GM13977 (cell line): ENCODE data around the gene VPS4B.

Source experiments
- DNase-seq: peaks from one replicate; pipeline ENCODE4 v3.0.0; 2012; ENCODE audit warnings: low spot score
- in situ Hi-C: fragments of 300-500 bp; cut with MboI; formaldehyde crosslinking; loops from one replicate; pipeline ENCODE4 v1.12.0; 2022; ENCODE audit warnings: low sequenced_read_pairs, low pct_unique_long_range_greater_than_20kb, mixed read lengths, inconsistent platforms; ENCODE audit not compliant: unreplicated experiment
- TF ChIP-seq, protein P1 (sequence below): IDR thresholded peaks from 2 replicates; pipeline ENCODE4 v1.5.1; 2012; ENCODE audit warnings: mild to moderate bottlenecking, control low read depth; ENCODE audit not compliant: insufficient read depth; ENCODE audit errors: extremely low read depth, missing control alignments

The VPS4B gene

DNA sequence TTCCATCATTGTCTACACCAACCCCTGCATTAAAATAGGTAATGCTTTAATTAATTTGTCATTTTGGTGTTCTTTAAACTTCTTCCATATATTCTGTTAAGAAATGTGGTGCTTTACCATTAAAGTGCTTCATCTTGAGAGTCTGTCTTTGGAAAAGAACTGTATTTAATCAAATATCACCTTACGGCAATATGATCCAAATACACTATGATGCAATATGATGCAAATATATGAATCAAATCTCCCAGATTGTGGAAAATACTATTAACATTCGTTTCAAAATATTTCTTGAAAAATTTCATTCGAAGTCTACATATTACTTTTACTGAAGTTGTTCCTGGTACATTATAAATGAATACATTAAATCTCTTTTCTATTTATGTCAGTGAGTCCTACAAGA, 23.0 kb downstream of the VPS4B start:
- DNase-seq = no peak
- TF ChIP-seq, protein P1, sequence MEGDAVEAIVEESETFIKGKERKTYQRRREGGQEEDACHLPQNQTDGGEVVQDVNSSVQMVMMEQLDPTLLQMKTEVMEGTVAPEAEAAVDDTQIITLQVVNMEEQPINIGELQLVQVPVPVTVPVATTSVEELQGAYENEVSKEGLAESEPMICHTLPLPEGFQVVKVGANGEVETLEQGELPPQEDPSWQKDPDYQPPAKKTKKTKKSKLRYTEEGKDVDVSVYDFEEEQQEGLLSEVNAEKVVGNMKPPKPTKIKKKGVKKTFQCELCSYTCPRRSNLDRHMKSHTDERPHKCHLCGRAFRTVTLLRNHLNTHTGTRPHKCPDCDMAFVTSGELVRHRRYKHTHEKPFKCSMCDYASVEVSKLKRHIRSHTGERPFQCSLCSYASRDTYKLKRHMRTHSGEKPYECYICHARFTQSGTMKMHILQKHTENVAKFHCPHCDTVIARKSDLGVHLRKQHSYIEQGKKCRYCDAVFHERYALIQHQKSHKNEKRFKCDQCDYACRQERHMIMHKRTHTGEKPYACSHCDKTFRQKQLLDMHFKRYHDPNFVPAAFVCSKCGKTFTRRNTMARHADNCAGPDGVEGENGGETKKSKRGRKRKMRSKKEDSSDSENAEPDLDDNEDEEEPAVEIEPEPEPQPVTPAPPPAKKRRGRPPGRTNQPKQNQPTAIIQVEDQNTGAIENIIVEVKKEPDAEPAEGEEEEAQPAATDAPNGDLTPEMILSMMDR = no peak
- in situ Hi-C loops = no loop called here

DNA sequence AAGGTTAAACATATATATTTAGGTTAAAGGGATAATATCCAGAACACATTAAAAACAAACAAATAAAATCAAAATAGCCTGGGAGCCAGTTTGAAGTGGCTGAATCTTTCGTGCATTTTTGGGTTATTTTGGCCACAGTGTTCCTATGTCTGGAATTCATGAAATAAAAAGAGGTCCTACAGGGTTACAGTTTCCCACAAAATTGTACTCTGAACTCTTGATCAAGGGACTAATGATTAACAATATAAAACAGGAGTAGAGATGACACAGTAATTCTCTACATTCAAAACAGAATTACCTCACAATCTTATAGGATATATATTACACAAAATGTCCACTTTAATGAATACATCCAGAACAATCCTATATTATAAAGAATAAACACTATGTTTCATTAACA, 24.9 kb downstream of the VPS4B start:
- TF ChIP-seq, protein P1 = no peak
- no peak for DNase-seq
- in situ Hi-C loops = no loop called here

DNA sequence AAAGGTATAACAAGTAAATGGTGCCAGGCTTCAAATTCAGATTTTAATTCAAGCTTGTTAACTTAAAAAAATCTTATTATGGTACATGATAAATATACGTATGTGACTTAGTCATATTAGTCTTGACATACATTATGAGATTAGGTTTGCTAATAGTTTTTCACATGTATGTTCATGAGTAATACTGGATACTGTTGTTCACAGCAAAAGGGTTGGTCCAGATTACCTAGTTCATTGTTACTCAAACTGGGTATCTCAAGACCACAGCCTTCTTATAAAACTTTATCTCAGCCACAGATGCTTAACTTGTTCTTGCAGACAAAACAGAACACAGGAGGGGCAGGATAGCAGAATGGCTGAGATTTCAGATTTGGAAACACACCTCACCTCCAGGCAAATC, 26.8 kb downstream of the VPS4B start:
- TF ChIP-seq, protein P1 = no peak
- in situ Hi-C loops = no loop called here
- no peak for DNase-seq

DNA sequence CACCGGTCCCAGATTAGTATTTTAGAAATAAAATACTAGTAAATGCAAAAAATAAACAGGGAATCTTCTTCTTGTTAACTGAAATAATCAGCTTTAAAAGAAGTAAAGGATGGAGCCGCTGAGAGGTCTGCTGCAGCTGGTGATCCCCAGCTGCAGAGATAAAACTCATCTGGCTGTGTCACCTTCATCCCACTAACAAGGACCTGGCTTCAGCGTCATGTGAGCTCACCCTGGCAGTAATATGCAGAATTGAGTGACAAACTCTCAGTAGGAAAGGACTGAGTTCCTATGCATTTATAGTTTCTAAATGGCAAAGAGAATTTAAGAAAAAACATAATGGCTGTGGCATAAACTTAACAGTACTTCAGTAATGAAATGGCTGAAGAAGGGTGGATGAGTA, 27.3 kb downstream of the VPS4B start:
- TF ChIP-seq, protein P1 = no peak
- DNase-seq = no peak
- in situ Hi-C loops = no loop called here

DNA sequence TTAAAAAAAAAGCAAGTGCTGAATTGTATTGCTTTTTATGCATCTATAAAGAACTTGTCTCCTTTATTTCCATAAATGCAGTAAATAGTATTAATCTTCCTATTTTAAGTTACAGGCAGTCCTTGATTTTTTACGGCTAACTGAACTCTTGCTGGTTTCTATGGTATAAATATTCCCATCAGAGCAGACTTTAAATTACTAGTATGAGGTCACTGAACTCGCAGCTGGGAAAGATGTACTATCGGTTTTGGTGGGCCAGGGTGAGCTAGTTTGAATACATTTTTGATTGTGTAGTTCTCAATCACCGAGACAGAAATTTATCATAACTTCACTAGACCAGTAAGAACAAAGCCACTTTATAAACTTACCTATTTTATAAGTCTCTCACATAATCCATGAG, 34.4 kb downstream of the VPS4B start:
- no peak for DNase-seq
- in situ Hi-C loops = no loop called here
- TF ChIP-seq, protein P1 = no peak

DNA sequence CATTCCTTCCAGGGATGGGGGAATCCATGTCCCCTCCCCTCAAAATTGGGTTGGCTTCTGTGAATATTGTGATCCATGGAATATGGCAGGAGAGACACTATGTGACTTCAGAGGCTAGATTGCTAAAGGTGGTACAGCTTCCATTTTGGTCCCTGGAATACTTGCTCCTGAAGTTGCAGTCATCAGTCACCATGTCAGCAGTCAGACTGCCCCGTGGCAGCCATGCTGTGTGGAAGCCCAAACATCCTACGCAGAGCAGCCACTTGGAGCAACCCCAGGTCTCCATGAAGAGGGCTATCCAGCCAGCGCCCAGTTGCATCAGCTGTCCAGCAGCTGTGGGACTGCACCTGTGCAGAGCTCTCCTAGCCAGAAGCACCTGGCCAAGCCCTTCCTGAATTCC, 39.4 kb downstream of the VPS4B start:
- no peak for DNase-seq
- in situ Hi-C loops = no loop called here
- TF ChIP-seq, protein P1 = no peak

DNA sequence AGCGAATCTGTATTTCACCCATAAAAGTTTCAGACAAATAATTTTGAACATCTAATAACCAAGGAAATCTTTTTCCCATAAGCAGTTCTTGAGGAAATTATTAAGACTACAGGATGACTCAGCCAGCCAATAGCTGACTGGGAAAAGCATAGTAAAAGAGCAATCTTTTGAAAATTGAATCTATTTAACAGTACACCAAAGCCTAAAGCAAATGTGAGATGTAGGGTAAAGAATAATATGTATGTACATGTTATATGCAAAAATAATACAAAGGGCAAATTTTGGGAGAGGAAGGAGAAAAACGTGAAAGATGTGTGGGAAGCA, 42.7 kb downstream of the VPS4B start:
- TF ChIP-seq, protein P1 = no peak
- in situ Hi-C loops = no loop called here
- DNase-seq = no peak
